ENCODE measurements around the gene CACNA2D2. TPM values are rescaled to one million over a fixed set of nuclear protein-coding genes. Genes with fewer than 3 reads are reported as not detected.

CACNA2D2 gene
- total RNA-seq, 1 donor from 2014 or later = 0.40 TPM

DNA sequence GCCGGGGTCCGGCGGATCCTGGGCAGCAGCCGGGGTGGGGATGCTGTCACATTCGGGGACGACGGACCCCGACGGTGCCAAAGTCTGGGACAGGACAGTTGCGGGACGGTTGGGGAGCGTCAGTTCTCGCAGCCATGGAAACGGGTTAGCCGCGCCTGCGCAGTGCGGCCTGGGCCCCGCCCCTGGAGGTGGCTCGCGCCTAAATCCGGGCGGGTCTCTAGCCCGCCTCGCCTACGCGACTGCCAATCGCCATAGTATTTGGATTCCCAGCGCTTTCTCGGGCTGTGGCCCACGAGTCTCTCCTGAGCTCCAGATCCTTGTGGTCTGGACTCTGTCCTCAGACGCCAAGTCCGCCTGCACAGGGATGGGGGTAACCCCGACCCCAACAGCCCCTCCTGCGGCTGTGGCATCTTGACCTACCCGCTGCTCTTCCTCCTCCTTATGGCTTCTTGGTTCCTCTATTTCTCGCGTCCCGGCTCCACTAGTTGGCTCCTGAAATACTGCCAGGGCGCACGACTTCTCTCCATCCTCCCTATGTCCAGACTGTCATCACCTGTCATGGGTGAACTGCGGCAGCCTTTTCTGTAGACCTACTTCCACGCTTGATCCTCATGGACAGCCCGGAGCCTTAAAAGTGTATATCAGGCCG is 157.7 kb downstream of the CACNA2D2 start, which contains the start of gene ZMYND10:
Gene ZMYND10, minus strand, starts transcription at position 147 of the 649 bp plus-strand sequence. CDS start 153 bp downstream, outside the sequence.
- TF ChIP-seq, protein P1, sequence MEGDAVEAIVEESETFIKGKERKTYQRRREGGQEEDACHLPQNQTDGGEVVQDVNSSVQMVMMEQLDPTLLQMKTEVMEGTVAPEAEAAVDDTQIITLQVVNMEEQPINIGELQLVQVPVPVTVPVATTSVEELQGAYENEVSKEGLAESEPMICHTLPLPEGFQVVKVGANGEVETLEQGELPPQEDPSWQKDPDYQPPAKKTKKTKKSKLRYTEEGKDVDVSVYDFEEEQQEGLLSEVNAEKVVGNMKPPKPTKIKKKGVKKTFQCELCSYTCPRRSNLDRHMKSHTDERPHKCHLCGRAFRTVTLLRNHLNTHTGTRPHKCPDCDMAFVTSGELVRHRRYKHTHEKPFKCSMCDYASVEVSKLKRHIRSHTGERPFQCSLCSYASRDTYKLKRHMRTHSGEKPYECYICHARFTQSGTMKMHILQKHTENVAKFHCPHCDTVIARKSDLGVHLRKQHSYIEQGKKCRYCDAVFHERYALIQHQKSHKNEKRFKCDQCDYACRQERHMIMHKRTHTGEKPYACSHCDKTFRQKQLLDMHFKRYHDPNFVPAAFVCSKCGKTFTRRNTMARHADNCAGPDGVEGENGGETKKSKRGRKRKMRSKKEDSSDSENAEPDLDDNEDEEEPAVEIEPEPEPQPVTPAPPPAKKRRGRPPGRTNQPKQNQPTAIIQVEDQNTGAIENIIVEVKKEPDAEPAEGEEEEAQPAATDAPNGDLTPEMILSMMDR (IDR thresholded peaks at IDR 0.05) = no peak
- Mint-ChIP-seq H3K36me3 (ENCODE audit: low read depth) (peaks cover 1% of the 10 kb centered on the region), H3K27me3 (ENCODE audit: low read depth) (no peaks in the 10 kb centered on the region), H3K27ac (ENCODE audit: unreplicated experiment) (peak within 1 kb of the TSS; percentile 22), H3K4me1 (ENCODE audit: low read depth) (peaks cover 25% of the 10 kb centered on the region), H3K9me3 (ENCODE audit: low read depth) (no peaks in the 10 kb centered on the region), H3K4me3 (ENCODE audit: unreplicated experiment) (peak within 1 kb of the TSS; percentile 67)
- DNase-seq (ENCODE audit: low spot score) = no peak

DNA sequence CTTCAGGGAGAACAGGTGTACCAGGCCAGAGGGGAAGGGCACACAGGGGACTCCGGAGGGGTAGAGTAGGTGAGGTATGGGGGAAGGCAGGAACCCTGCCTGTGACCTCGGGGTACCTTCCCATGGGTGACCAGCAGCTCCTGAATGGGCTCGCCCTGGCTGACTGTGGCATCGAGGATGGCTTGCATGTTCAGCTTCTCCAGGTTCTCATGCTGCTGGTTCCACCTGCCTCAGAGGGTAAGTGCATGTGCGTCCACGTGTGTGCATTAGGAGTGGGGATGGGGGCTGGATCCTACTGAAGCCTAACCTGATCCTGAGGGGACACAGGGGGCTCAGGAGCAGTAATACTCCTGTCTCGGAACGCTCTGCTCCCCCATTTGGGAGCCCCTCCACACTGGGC is 158.4 kb downstream of the CACNA2D2 start:
- Mint-ChIP-seq H3K4me3 (ENCODE audit: unreplicated experiment) (peak overlapping the region; percentile 67), H3K4me1 (ENCODE audit: low read depth) (peaks cover 20% of the 10 kb centered on the region)
- DNase-seq (ENCODE audit: low spot score) = no peak

DNA sequence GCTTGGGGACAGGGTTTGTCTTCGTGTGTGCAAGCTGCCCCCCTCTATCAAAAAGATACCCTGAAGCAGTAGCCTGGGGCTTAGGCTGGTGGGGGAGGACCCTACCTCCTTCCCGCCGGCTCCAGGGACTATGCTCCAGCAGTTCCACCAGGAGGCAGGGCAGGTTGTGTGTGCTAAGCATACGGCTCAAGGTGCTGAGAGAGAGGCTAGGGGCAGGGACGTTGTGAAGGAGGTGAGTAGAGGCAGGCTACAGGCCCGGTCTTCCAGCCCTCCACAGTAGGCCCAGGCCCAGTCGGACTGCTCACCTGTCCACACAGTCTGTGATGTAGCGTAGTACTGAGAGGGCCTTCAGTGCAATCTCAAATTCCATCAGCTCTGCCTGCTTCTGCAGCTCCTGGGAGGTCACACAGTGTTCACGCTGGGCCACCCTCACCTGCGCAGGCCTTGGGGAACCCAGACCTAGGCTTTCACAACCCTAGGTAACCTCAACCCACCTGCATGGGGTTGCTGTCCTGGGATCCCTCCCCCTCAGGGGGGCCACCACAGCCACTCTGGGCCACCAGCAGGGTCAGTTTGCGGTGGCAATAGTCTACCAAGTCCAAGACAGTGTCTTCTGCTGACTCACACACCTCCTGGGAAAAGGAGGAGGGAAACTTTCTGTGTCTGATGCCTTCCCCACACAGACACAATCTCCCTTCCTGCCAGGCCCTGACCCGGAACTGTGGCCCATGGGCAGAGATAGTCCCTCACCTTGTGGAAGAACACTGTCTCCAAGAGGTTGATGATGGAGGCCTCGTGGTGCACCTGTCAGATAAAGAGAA is 160.4 kb downstream of the CACNA2D2 start:
- H3K4me1 Mint-ChIP-seq (ENCODE audit: low read depth) = peaks cover 31% of the 10 kb centered on the region
- H3K27me3 Mint-ChIP-seq (ENCODE audit: low read depth) = no peaks in the 10 kb centered on the region
- DNase-seq (ENCODE audit: low spot score) = no peak
- TF ChIP-seq, protein P1 (IDR thresholded peaks at IDR 0.05) = no peak
- H3K36me3 Mint-ChIP-seq (ENCODE audit: low read depth) = no peaks in the 10 kb centered on the region
- H3K4me3 Mint-ChIP-seq (ENCODE audit: unreplicated experiment) = no peak overlapping the region
- H3K9me3 Mint-ChIP-seq (ENCODE audit: low read depth) = no peaks in the 10 kb centered on the region
- no peak overlapping the region for H3K27ac Mint-ChIP-seq (ENCODE audit: unreplicated experiment)

More for the DNA sequence above, 158.4 kb downstream of the CACNA2D2 start:
- Mint-ChIP-seq H3K36me3 (ENCODE audit: low read depth) (peaks cover 1% of the 10 kb centered on the region), H3K27me3 (ENCODE audit: low read depth) (no peaks in the 10 kb centered on the region), H3K9me3 (ENCODE audit: low read depth) (no peaks in the 10 kb centered on the region), H3K27ac (ENCODE audit: unreplicated experiment) (no peak overlapping the region)
- TF ChIP-seq, protein P1 (IDR thresholded peaks at IDR 0.05) = no peak

DNA sequence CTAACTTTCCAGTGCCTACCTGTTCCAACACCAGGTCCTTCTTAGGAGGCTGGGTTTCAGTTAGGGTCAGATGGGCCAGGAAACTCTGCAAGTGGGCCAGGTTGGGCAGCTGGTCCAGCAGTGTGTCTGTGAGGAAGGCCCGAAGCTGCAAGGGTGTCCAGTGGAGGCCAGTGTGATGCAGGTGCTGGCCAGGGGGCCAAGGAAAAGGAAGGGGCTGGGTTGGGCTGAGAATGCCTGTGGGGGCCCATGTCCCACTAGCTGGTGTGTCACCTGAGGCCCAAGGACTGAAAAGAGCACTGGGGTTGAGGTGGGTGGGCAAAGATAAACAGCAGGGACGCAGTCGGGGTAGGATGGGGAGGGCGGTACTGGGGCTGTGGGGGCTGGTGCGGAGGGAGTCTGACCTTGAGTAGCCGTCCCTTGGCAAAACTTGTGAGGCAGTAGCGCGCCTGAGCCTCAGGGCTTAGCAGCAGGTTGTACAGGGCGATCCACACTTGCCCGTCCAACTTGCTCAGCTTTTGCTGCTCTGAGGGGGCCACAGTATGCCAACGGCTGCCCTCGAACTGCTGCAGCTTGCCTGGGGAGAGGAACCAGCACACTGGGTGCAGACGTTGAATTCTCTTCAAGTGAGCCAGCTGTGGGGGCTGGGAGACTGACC is 161.3 kb downstream of the CACNA2D2 start:
- no peak for DNase-seq (ENCODE audit: low spot score)
- H3K27ac Mint-ChIP-seq (ENCODE audit: unreplicated experiment) = no peak overlapping the region
- no peaks in the 10 kb centered on the region for H3K9me3 Mint-ChIP-seq (ENCODE audit: low read depth)
- no peak overlapping the region for H3K4me3 Mint-ChIP-seq (ENCODE audit: unreplicated experiment)
- no peaks in the 10 kb centered on the region for H3K36me3 Mint-ChIP-seq (ENCODE audit: low read depth)
- TF ChIP-seq, protein P1 (IDR thresholded peaks at IDR 0.05) = no peak
- no peaks in the 10 kb centered on the region for H3K27me3 Mint-ChIP-seq (ENCODE audit: low read depth)
- peaks cover 29% of the 10 kb centered on the region for H3K4me1 Mint-ChIP-seq (ENCODE audit: low read depth)

DNA sequence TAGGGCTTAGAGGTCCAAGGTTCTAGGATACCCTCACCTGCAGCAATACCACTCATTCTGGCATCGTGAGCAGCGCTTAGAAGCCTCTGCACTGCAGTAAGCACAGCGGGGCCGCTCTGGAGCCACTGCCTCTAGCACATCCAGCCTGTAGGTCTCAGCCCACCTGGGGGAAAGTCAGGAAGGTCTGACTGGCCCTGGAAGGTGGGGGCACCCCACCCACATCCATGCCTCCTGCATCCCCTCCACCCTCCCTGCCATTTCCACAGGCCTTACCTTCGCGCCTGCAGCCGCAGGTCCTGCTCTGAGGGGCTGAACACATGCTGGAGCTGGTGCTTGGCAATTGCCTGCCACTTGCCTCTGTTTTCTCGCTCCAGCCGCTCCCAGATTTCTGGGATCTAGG is 161.9 kb downstream of the CACNA2D2 start:
- DNase-seq (ENCODE audit: low spot score) = no peak
- H3K27me3 Mint-ChIP-seq (ENCODE audit: low read depth) = no peaks in the 10 kb centered on the region
- TF ChIP-seq, protein P1 (IDR thresholded peaks at IDR 0.05) = no peak
- H3K36me3 Mint-ChIP-seq (ENCODE audit: low read depth) = no peaks in the 10 kb centered on the region
- H3K4me1 Mint-ChIP-seq (ENCODE audit: low read depth) = peaks cover 29% of the 10 kb centered on the region
- no peaks in the 10 kb centered on the region for H3K9me3 Mint-ChIP-seq (ENCODE audit: low read depth)
- H3K27ac Mint-ChIP-seq (ENCODE audit: unreplicated experiment) = no peak overlapping the region
- no peak overlapping the region for H3K4me3 Mint-ChIP-seq (ENCODE audit: unreplicated experiment)

All from chondrocyte (in vitro differentiated cells).